HEK293 (cell line): ENCODE results near the gene POFUT2.

Experiments used
- CTCF ChIA-PET: fragments of 350-600 bp; formaldehyde crosslinking; extraction: SDS; loops from one replicate; lab custom pipeline; 2021; ENCODE audit warnings: antibody characterized with exemption; lab: Yijun Ruan, JAX
- POLR2A ChIA-PET: fragments of 300-600 bp; formaldehyde crosslinking; extraction: SDS; loops from one replicate; lab custom pipeline; 2020; ENCODE audit warnings: antibody characterized with exemption, inconsistent platforms; lab: Yijun Ruan, JAX
- H3K27ac ChIP-seq: fragments of 200-500 bp; sonication (Bioruptor generic); 2 replicates; pipeline ENCODE4 v1.5.1; 2014; ENCODE audit warnings: low read depth, low read length, control low read depth, inconsistent platforms; ENCODE audit errors: extremely low read depth
- H3K36me3 ChIP-seq, 2 experiments: fragments of 200-500 bp in 1 of 2; sonication (Bioruptor generic) in 1 of 2; 1 replicate in 1 of 2; 2 replicates in 1 of 2; pipeline ENCODE4 v1.5.1; 2014 to 2017; ENCODE audit warnings: inconsistent platforms in 2 of 2, low read length in 2 of 2; ENCODE audit not compliant: control insufficient read depth in 2 of 2, insufficient read depth in 1 of 2
- H3K4me1 ChIP-seq: fragments of 200-500 bp; sonication (Bioruptor generic); 2 replicates; pipeline ENCODE4 v1.5.1; 2014; ENCODE audit warnings: mild to moderate bottlenecking, low read length, inconsistent platforms; ENCODE audit not compliant: control insufficient read depth, insufficient read depth
- H3K4me3 ChIP-seq: 2 replicates; pipeline ENCODE4 v1.5.1; 2011; ENCODE audit warnings: low read depth, mild to moderate bottlenecking, control low read depth, low read length, moderate library complexity
- H3K9me3 ChIP-seq: fragments of 200-500 bp; sonication (Bioruptor generic); 2 replicates; pipeline ENCODE4 v1.5.1; 2014; ENCODE audit warnings: low read depth, low read length, inconsistent platforms; ENCODE audit not compliant: control insufficient read depth, insufficient read depth
- CTCF ChIP-seq: fragments of 450-650 bp; formaldehyde crosslinking; IDR thresholded peaks from 2 replicates; pipeline ENCODE4 v1.5.1; 2016; ENCODE audit warnings: missing biosample characterization, missing genetic modification characterization
- KLF8 ChIP-seq: fragments of 450-650 bp; formaldehyde crosslinking; IDR thresholded peaks from 2 replicates; pipeline ENCODE4 v1.5.1; 2016; ENCODE audit warnings: missing biosample characterization, missing genetic modification characterization
- PRDM1 ChIP-seq: fragments of 450-650 bp; formaldehyde crosslinking; IDR thresholded peaks from 2 replicates; pipeline ENCODE4; 2016; ENCODE audit warnings: missing biosample characterization, missing genetic modification characterization
- SP7 ChIP-seq: fragments of 450-650 bp; formaldehyde crosslinking; IDR thresholded peaks from 2 replicates; pipeline ENCODE4 v1.5.1; 2016; ENCODE audit warnings: missing biosample characterization, missing genetic modification characterization
- ZBTB11 ChIP-seq: fragments of 450-650 bp; formaldehyde crosslinking; conservative IDR thresholded peaks from 2 replicates; pipeline ENCODE4 v1.5.1; 2016; ENCODE audit warnings: low read depth, missing biosample characterization, missing genetic modification characterization
- ZNF140 ChIP-seq: fragments of 450-650 bp; formaldehyde crosslinking; IDR thresholded peaks from 2 replicates; pipeline ENCODE4 v1.5.1; 2016; ENCODE audit warnings: missing biosample characterization, missing genetic modification characterization
- ZNF157 ChIP-seq: fragments of 450-650 bp; formaldehyde crosslinking; IDR thresholded peaks from 2 replicates; pipeline ENCODE4 v1.5.1; 2016; ENCODE audit warnings: missing biosample characterization, missing genetic modification characterization
- ZNF175 ChIP-seq: fragments of 450-650 bp; formaldehyde crosslinking; IDR thresholded peaks from 2 replicates; pipeline ENCODE4 v1.5.1; 2016; ENCODE audit warnings: missing biosample characterization, missing genetic modification characterization
- ZNF221 ChIP-seq: fragments of 450-650 bp; formaldehyde crosslinking; IDR thresholded peaks from 2 replicates; pipeline ENCODE4 v1.5.1; 2017; ENCODE audit warnings: missing biosample characterization, missing genetic modification characterization, borderline replicate concordance
- ZNF324 ChIP-seq: fragments of 450-650 bp; formaldehyde crosslinking; IDR thresholded peaks from 2 replicates; pipeline ENCODE4 v1.5.1; 2016; ENCODE audit warnings: missing biosample characterization, missing genetic modification characterization
- ZNF366 ChIP-seq: fragments of 450-650 bp; formaldehyde crosslinking; conservative IDR thresholded peaks from 2 replicates; pipeline ENCODE4 v1.5.1; 2016; ENCODE audit warnings: missing biosample characterization, missing genetic modification characterization
- ZNF433 ChIP-seq: fragments of 450-650 bp; formaldehyde crosslinking; IDR thresholded peaks from 2 replicates; pipeline ENCODE4 v1.5.1; 2016; ENCODE audit warnings: missing biosample characterization, missing genetic modification characterization, low read depth
- ZNF449 ChIP-seq: fragments of 450-650 bp; formaldehyde crosslinking; IDR thresholded peaks from 2 replicates; pipeline ENCODE4 v1.5.1; 2017; ENCODE audit warnings: missing biosample characterization, mild to moderate bottlenecking, missing genetic modification characterization, moderate library complexity
- ZNF473 ChIP-seq: fragments of 450-650 bp; formaldehyde crosslinking; IDR thresholded peaks from 2 replicates; pipeline ENCODE4 v1.5.1; 2017; ENCODE audit warnings: missing biosample characterization, missing genetic modification characterization
- ZNF549 ChIP-seq: fragments of 450-650 bp; IDR thresholded peaks from 2 replicates; pipeline ENCODE4 v1.5.1; 2018; ENCODE audit warnings: missing biosample characterization, missing genetic modification characterization, mild to moderate bottlenecking, inconsistent platforms, moderate library complexity
- ZNF654 ChIP-seq: fragments of 450-650 bp; formaldehyde crosslinking; IDR thresholded peaks from 2 replicates; pipeline ENCODE4 v1.5.1; 2016; ENCODE audit warnings: low read depth, missing biosample characterization, missing genetic modification characterization
- ZNF658 ChIP-seq: fragments of 450-650 bp; formaldehyde crosslinking; IDR thresholded peaks from 2 replicates; pipeline ENCODE4; 2016; ENCODE audit warnings: missing biosample characterization, missing genetic modification characterization
- ZSCAN18 ChIP-seq: fragments of 450-650 bp; formaldehyde crosslinking; IDR thresholded peaks from 2 replicates; pipeline ENCODE4 v1.5.1; 2016; ENCODE audit warnings: missing biosample characterization, missing genetic modification characterization
- ZSCAN30 ChIP-seq: fragments of 450-650 bp; IDR thresholded peaks from 2 replicates; pipeline ENCODE4 v1.5.1; 2018; ENCODE audit warnings: missing biosample characterization, mild to moderate bottlenecking, missing genetic modification characterization, moderate library complexity
- ZXDB ChIP-seq: fragments of 450-650 bp; formaldehyde crosslinking; IDR thresholded peaks from 2 replicates; pipeline ENCODE4 v1.5.1; 2016; ENCODE audit warnings: missing biosample characterization, missing genetic modification characterization

The POFUT2 gene

GRCh38 chr21:45227735-45228134 lies 60.0 kb downstream of the POFUT2 start (continued):
- TF ChIP-seq ZBTB11 (tag by site-specific recombination) = no peak
- TF ChIP-seq ZNF449 (tag by site-specific recombination) = no peak

GRCh38 chr21:45226540-45227326 lies 61.0 kb downstream of the POFUT2 start:
- no peaks in the 10 kb centered on the region for H3K36me3 ChIP-seq
- ChIA-PET CTCF (interaction anchor here (1.1 kb wide), 1 partner anchor 84 kb away, joined by 3 read pairs; no protein-coding TSS in a partner anchor), POLR2A (no interaction called here)
- H3K4me3 ChIP-seq = no peak overlapping the region
- H3K4me1 ChIP-seq = no peaks in the 10 kb centered on the region
- H3K9me3 ChIP-seq = no peaks in the 10 kb centered on the region
- TF ChIP-seq ZNF654 (no peak), ZNF473 (tag by site-specific recombination) (no peak), ZNF140 (tag by site-specific recombination) (no peak), KLF8 (tag by site-specific recombination) (no peak), ZNF433 (no peak), PRDM1 (no peak), CTCF (tag by site-specific recombination) (no peak), ZNF175 (no peak), ZNF324 (tag by site-specific recombination) (no peak), ZSCAN30 (tag by site-specific recombination) (no peak), ZNF549 (tag by site-specific recombination) (no peak), ZNF221 (tag by site-specific recombination) (no peak), ZSCAN18 (tag by site-specific recombination) (no peak), ZXDB (tag by site-specific recombination) (no peak), ZNF658 (tag by site-specific recombination) (no peak), ZNF157 (tag by site-specific recombination) (no peak), SP7 (no peak), ZNF366 (tag by site-specific recombination) (no peak)
- no peak overlapping the region for H3K27ac ChIP-seq
